Breast epithelium (tissue), 3 donors: ENCODE data around the gene ZNF397.

Source experiments
- POLR2A ChIP-seq: fragments of 450-650 bp; IDR thresholded peaks from one replicate; pipeline ENCODE4 v1.6.1; 2016; ENCODE audit warnings: antibody characterized with exemption, mild to moderate bottlenecking, moderate library complexity
- TF ChIP-seq, protein P1 (sequence below), 3 donors: fragments of 450-650 bp; IDR thresholded peaks; one replicate each; pipeline ENCODE4 v1.5.1; 2016 to 2017; ENCODE audit warnings: antibody characterized with exemption in 3 of 3, mild to moderate bottlenecking in 3 of 3, moderate library complexity in 3 of 3

DNA sequence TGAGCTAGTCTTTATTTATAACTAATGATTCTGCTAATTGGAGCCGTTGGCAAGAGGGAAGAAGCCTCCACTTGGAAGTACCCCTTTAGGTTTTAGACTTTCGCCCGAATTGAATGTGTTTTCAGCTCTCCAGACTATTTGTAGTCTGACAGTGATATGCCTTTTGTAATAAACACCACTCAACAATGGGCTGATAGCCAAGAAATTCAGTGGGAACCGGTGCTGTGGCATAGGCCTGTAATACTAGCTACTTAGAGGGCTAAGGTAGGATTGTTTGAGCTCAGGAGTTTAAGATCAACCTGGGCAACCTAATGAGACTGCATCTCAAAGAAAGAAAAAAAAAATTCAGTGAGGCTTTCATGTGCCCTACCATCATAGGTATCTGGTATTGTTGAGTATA lies 62.8 kb downstream of the ZNF397 start:
- TF ChIP-seq, protein P1, sequence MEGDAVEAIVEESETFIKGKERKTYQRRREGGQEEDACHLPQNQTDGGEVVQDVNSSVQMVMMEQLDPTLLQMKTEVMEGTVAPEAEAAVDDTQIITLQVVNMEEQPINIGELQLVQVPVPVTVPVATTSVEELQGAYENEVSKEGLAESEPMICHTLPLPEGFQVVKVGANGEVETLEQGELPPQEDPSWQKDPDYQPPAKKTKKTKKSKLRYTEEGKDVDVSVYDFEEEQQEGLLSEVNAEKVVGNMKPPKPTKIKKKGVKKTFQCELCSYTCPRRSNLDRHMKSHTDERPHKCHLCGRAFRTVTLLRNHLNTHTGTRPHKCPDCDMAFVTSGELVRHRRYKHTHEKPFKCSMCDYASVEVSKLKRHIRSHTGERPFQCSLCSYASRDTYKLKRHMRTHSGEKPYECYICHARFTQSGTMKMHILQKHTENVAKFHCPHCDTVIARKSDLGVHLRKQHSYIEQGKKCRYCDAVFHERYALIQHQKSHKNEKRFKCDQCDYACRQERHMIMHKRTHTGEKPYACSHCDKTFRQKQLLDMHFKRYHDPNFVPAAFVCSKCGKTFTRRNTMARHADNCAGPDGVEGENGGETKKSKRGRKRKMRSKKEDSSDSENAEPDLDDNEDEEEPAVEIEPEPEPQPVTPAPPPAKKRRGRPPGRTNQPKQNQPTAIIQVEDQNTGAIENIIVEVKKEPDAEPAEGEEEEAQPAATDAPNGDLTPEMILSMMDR (IDR thresholded peaks at IDR 0.05), result no peak
- TF ChIP-seq POLR2A, result no peak
